Breast epithelium (tissue), 3 donors: ENCODE results near the gene TRAF3.

Source experiments
- POLR2AphosphoS5 ChIP-seq, 3 donors: sonication (generic); formaldehyde crosslinking; IDR thresholded peaks; one replicate each; pipeline ENCODE4 v1.6.1; 2017; ENCODE audit warnings: antibody characterized with exemption in 3 of 3
- TF ChIP-seq, protein P1 (sequence below), 3 donors: fragments of 450-650 bp; IDR thresholded peaks; one replicate each; pipeline ENCODE4 v1.5.1; 2016 to 2017; ENCODE audit warnings: antibody characterized with exemption in 3 of 3, mild to moderate bottlenecking in 3 of 3, moderate library complexity in 3 of 3

DNA sequence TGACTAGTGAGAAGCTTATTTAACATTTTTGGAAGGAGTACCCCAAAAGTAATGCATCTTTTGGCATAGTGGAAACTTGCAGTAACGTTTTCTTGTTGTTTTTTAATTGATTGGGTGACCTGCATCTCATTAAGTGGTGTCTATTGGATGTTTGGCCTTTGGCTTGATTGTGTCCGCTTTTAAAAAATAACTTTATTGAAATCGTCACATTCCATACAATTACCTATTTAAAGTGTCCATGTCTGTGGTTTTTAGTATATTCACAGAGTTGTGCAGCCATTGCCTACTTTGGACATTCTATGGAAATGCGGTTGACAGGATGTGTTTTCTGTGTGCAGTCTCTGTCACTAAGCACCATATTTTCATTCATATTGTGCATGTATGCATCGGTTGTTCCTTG, 46.3 kb downstream of the TRAF3 start:
- TF ChIP-seq, protein P1, sequence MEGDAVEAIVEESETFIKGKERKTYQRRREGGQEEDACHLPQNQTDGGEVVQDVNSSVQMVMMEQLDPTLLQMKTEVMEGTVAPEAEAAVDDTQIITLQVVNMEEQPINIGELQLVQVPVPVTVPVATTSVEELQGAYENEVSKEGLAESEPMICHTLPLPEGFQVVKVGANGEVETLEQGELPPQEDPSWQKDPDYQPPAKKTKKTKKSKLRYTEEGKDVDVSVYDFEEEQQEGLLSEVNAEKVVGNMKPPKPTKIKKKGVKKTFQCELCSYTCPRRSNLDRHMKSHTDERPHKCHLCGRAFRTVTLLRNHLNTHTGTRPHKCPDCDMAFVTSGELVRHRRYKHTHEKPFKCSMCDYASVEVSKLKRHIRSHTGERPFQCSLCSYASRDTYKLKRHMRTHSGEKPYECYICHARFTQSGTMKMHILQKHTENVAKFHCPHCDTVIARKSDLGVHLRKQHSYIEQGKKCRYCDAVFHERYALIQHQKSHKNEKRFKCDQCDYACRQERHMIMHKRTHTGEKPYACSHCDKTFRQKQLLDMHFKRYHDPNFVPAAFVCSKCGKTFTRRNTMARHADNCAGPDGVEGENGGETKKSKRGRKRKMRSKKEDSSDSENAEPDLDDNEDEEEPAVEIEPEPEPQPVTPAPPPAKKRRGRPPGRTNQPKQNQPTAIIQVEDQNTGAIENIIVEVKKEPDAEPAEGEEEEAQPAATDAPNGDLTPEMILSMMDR (IDR thresholded peaks at IDR 0.05), result no peak
- no peak for TF ChIP-seq POLR2AphosphoS5 (IDR thresholded peaks at IDR 0.05)
